Astrocyte of the hippocampus (primary cell): Measurements from ENCODE around the gene TYMS.

Experiments used
- DNase-seq: peaks from one replicate; pipeline ENCODE4 v3.0.0; 2011; ENCODE audit warnings: low read depth, low spot score

TYMS gene

GRCh38 chr18:711310-711656 lies 53.8 kb downstream of the TYMS start:
- DNase-seq: no peak

- peak; percentile 79 for DNase-seq
Observed at GRCh38 chr18:711657-712400, 54.4 kb downstream of the TYMS start.

GRCh38 chr18:712401-713134 lies 55.1 kb downstream of the TYMS start, which contains the start of gene ENOSF1:
Gene ENOSF1 (minus strand): TSS chr18:712630. CDS start chr18:712587, 43 bp downstream.
- DNase-seq: peak; percentile 89

- no peak for DNase-seq
Observed at GRCh38 chr18:713135-713490, 55.7 kb downstream of the TYMS start.

GRCh38 chr18:715626-716025 lies 58.2 kb downstream of the TYMS start:
- DNase-seq: peak; percentile 52

- DNase-seq: no peak
Observed at GRCh38 chr18:717003-717402, 59.5 kb downstream of the TYMS start.
